Vagina (tissue), 2 donors: ENCODE results near the gene CAST.

Experiments
- POLR2A ChIP-seq, 2 donors: fragments of 450-650 bp; IDR thresholded peaks; one replicate each; pipeline ENCODE4 v1.6.1; 2017; ENCODE audit warnings: antibody characterized with exemption in 2 of 2, mild to moderate bottlenecking in 2 of 2, moderate library complexity in 2 of 2
- POLR2AphosphoS5 ChIP-seq, 2 donors: sonication (generic); formaldehyde crosslinking; IDR thresholded peaks; one replicate each; pipeline ENCODE4 v1.9.0; 2017; ENCODE audit warnings: antibody characterized with exemption in 2 of 2, mild to moderate bottlenecking in 2 of 2, low read depth in 1 of 2; ENCODE audit not compliant: insufficient read depth in 1 of 2

DNA sequence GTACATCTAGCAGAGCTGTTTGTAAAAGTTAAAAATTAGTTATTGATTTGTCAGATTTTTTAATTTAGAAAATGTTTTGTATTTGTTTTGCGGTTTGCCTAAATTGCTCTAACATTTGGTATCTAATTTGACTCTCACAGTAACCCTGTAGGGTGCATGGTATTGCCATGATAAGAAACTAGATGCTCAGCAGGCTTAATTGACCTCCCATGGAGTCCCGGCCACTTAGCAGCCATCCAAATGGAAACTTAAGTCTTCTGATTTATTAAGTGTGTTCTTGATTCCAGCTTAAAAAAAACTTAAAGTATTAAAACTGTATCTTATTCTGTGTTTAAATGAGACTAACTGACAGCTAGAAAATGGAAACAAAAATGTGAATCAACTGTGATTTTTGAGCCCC is 54.5 kb downstream of the CAST start:
- TF ChIP-seq POLR2AphosphoS5 (IDR thresholded peaks at IDR 0.05; ENCODE audit: insufficient read depth in 1 of 2, low read depth in 1 of 2) (no peak), POLR2A (IDR thresholded peaks at IDR 0.05) (no peak)
